ENCODE measurements around the gene WASHC3. TPM values are rescaled to one million over a fixed set of nuclear protein-coding genes. Genes with fewer than 3 reads are reported as not detected.

The WASHC3 gene
- total RNA-seq, 1 experiment from 2014 or later = 29.7 TPM

DNA sequence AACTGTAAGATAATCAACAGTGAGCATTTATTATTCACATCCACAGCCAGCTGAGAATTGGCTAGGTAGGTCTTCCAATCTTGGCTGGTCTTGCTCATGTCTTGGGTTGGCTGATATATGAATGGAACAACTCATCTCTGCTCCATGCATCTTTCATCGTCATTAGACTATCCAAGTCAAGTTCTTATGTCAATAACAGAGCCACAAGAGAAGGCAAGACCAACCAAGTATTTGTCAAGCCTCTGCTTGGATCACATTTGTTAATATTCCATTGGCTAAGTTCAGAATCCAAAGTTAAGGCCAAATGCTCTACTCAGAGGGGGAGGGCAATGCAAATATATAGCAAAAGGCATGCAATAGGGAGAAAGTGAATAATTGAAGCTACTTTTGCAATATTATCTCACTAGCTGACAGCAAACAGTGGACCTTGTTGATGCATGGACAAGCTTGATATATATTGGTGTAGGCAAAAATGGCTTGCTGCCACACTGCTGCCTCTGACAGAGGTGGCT lies 53.1 kb downstream of the WASHC3 start:
- H3K79me2 ChIP-seq (ENCODE audit: low read depth) = no peaks in the 10 kb centered on the region
- BruUV-seq (replicated peaks) = no TSS peak
- no peak overlapping the region for H3K27ac ChIP-seq
- H3F3A ChIP-seq (ENCODE audit: insufficient read depth, low read depth) = no peaks in the 10 kb centered on the region
- no peak overlapping the region for H2AFZ ChIP-seq
- H3K4me1 ChIP-seq (replicated peaks; ENCODE audit: insufficient read depth) = no peaks in the 10 kb centered on the region
- H3K27me3 ChIP-seq (ENCODE audit: insufficient read depth, low read depth) = no peaks in the 10 kb centered on the region
- ChIA-PET POLR2A (ENCODE audit: unreplicated experiment) (no interaction called here), CTCF (no interaction called here)
- H3K4me3 ChIP-seq = no peak overlapping the region
- H3K4me2 ChIP-seq = no peak overlapping the region
- DNase-seq = no peak
- no peak for TF ChIP-seq EZH2 (IDR thresholded peaks at IDR 0.05; ENCODE audit: low read depth)
- TF ChIP-seq, protein P1, sequence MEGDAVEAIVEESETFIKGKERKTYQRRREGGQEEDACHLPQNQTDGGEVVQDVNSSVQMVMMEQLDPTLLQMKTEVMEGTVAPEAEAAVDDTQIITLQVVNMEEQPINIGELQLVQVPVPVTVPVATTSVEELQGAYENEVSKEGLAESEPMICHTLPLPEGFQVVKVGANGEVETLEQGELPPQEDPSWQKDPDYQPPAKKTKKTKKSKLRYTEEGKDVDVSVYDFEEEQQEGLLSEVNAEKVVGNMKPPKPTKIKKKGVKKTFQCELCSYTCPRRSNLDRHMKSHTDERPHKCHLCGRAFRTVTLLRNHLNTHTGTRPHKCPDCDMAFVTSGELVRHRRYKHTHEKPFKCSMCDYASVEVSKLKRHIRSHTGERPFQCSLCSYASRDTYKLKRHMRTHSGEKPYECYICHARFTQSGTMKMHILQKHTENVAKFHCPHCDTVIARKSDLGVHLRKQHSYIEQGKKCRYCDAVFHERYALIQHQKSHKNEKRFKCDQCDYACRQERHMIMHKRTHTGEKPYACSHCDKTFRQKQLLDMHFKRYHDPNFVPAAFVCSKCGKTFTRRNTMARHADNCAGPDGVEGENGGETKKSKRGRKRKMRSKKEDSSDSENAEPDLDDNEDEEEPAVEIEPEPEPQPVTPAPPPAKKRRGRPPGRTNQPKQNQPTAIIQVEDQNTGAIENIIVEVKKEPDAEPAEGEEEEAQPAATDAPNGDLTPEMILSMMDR (conservative IDR thresholded peaks at IDR 0.05) = no peak
- intact Hi-C loops (cut with micrococcal nuclease; ENCODE audit: unreplicated experiment) = no loop called here
- H3K9me3 ChIP-seq (ENCODE audit: insufficient read depth, low read depth) = no peaks in the 10 kb centered on the region
- H4K20me1 ChIP-seq (ENCODE audit: insufficient read depth) = no peaks in the 10 kb centered on the region
- no peaks in the 10 kb centered on the region for H3K9me2 ChIP-seq (ENCODE audit: insufficient read depth)
- H3K36me3 ChIP-seq (ENCODE audit: low read depth) = no peaks in the 10 kb centered on the region

DNA sequence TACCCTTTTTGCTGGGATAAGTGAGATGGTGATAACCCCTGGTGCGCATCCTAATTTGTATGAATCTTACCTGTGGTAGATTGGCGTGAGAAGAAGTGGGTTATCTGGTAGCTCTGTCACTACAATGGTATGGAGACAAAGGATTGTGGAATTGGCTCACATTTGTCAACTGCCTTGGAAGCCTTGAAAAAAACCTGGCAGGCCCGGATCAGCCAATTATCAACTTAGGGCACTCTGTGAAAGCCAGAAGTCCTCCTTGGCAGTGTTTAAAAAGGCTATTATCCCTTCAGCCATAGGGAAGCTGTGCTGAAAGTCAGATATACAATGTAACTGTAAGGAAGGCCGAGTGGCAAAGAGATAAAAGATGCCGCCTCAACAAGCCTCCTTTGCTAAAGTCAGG lies 56.5 kb downstream of the WASHC3 start:
- intact Hi-C loops (cut with micrococcal nuclease; ENCODE audit: unreplicated experiment) = no loop called here
- H3F3A ChIP-seq (ENCODE audit: insufficient read depth, low read depth) = no peaks in the 10 kb centered on the region
- no peak overlapping the region for H3K4me2 ChIP-seq
- no peaks in the 10 kb centered on the region for H3K79me2 ChIP-seq (ENCODE audit: low read depth)
- no peaks in the 10 kb centered on the region for H3K9me2 ChIP-seq (ENCODE audit: insufficient read depth)
- H3K36me3 ChIP-seq (ENCODE audit: low read depth) = no peaks in the 10 kb centered on the region
- no peak for DNase-seq
- no peaks in the 10 kb centered on the region for H3K27me3 ChIP-seq (ENCODE audit: insufficient read depth, low read depth)
- H4K20me1 ChIP-seq (ENCODE audit: insufficient read depth) = no peaks in the 10 kb centered on the region
- H2AFZ ChIP-seq = no peak overlapping the region
- BruUV-seq (replicated peaks) = no TSS peak
- CTCF ChIA-PET = no interaction called here
- no peak for TF ChIP-seq EZH2 (IDR thresholded peaks at IDR 0.05; ENCODE audit: low read depth)
- TF ChIP-seq, protein P1 (conservative IDR thresholded peaks at IDR 0.05) = no peak
- H3K4me3 ChIP-seq = no peak overlapping the region
- H3K9me3 ChIP-seq (ENCODE audit: insufficient read depth, low read depth) = no peaks in the 10 kb centered on the region
- H3K4me1 ChIP-seq (replicated peaks; ENCODE audit: insufficient read depth) = no peaks in the 10 kb centered on the region
- H3K27ac ChIP-seq = no peak overlapping the region
- POLR2A ChIA-PET (ENCODE audit: unreplicated experiment) = no interaction called here

DNA sequence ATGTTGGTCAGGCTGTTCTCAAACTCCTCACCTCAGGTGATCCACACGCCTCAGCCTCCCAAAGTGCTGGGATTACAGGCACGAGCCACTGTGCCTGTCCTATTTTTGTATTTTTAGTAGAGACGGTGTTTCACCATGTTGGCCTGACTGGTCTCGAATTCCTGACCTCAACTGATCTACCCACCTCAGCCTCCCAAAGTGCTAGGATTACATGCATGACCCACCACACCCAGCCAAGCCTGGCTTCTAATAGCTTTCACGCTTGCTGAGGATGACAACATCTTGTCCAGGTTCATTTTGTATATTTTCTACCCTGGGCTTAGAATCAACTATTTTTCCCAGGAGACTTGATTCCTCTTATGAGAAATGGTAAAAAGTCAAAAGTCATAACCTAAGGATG lies 64.7 kb downstream of the WASHC3 start:
- TF ChIP-seq, protein P1 (conservative IDR thresholded peaks at IDR 0.05) = no peak
- no peak for TF ChIP-seq EZH2 (IDR thresholded peaks at IDR 0.05; ENCODE audit: low read depth)
- Histone ChIP-seq H3F3A (ENCODE audit: insufficient read depth, low read depth) (no peaks in the 10 kb centered on the region), H3K27ac (no peak overlapping the region), H4K20me1 (ENCODE audit: insufficient read depth) (no peaks in the 10 kb centered on the region), H3K9me2 (ENCODE audit: insufficient read depth) (peaks cover 4% of the 10 kb centered on the region; the same call in 1 of the 2 replicates), H3K79me2 (ENCODE audit: low read depth) (no peaks in the 10 kb centered on the region), H3K4me2 (no peak overlapping the region), H3K9me3 (ENCODE audit: insufficient read depth, low read depth) (no peaks in the 10 kb centered on the region), H2AFZ (no peak overlapping the region), H3K27me3 (ENCODE audit: insufficient read depth, low read depth) (no peaks in the 10 kb centered on the region), H3K36me3 (ENCODE audit: low read depth) (no peaks in the 10 kb centered on the region), H3K4me1 (replicated peaks; ENCODE audit: insufficient read depth) (no peaks in the 10 kb centered on the region), H3K4me3 (no peak overlapping the region)
- DNase-seq = no peak
- CTCF ChIA-PET = no interaction called here
- POLR2A ChIA-PET (ENCODE audit: unreplicated experiment) = no interaction called here
- BruUV-seq (replicated peaks) = no TSS peak
- intact Hi-C loops (cut with micrococcal nuclease; ENCODE audit: unreplicated experiment) = no loop called here
